AG09319 (cell line): ENCODE data around the gene INVS.
"Not testable (repeated sequence)": the region's sequence is repeated elsewhere in the genome, so short reads cannot be mapped to it uniquely, and the experiment has no call there.

Source experiments
- DNase-seq: peaks from one replicate; pipeline ENCODE4 v3.0.0-alpha.2; 2010; ENCODE audit warnings: low read depth; ENCODE audit errors: extremely low read depth
- CTCF ChIP-seq: IDR thresholded peaks from 2 replicates; pipeline ENCODE4 v1.5.1; 2011; ENCODE audit warnings: low read depth, mild to moderate bottlenecking, inconsistent platforms, low read length, moderate library complexity

The INVS gene

DNA sequence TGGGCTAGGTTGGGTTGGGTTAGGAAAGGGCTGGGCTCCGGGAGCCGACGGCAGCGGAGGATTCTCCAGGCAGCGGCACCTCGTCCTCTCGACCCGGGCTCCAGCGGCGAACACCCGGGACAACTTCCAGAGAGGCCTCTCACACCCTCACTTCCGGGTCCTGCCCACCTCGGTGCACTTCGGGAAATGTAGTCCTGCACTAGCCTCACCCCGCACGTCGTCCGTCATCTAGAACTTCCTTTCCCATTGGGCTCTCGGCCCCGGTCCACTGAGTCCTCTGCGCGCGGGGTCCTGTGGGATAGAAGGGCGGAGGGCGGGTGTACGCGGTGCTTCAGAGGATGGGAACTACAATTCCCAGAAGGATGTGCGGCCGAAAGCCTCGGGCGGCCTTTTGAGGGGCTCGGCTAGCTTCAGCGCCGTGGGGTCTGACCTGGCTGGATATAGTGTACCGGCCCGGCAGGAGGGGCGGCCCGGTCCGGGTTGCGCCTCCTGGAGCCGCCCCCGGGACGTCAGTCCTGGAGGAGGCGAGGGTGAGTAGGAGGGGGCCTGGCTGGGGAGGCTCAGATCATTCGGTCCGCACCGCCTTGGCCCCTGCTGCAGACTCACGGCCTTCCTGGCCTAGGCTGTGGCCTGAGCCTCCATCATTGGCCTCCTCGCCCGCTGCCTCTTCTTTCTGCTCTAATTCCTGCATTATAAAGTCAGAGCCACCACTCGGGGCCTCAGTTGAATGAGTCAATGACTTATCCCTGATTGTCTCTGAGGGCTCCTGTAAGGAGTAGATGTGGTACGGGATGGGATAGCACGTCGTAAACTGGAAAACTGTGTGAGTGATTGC is at the start of gene INVS, which contains the start of gene ERP44:
Gene INVS, plus strand, starts transcription at position 357 of the 835 bp plus-strand sequence. CDS start 5,279 bp downstream, outside the sequence.
Gene ERP44, minus strand, starts transcription at position 114 of the 835 bp plus-strand sequence. CDS start 160 bp downstream, outside the sequence.
- TF ChIP-seq CTCF = no peak
- DNase-seq = peak; percentile 96

DNA sequence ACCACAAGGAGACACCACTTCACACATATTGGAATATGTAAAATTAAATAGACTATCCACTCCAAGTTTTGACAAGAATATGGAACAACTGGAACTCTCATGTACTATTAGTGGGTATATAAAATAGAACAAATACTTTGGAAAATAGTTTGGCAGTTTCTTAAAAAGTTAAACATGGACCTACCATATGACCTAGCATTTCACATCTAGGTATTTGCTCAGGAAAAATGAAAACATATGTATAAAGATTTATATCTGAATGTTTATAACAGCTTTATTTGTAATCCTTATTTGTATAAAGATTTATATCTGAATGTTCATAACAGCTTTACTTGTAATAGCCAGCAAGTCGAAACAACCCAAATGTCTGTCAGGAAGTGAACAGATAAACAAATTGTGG is 49.5 kb upstream of the INVS start:
- TF ChIP-seq CTCF = no peak
- no peak for DNase-seq

DNA sequence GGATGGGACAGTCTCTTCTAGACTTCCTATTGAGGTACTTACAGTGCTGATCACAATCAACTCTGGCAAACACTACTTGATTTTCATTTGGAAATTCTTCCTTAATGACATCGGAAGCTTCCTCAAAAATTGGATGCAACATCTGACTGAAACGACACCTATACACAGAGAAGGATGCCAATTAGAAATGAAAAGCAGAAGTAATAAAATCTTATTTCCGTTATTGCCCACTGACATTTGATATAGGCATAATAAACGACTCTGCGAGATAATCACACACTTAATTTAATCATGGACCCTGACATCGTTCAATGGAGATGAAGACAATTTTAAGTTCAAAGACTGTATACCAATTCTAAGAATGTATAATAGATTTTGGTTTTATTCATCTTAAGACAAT is 46.7 kb upstream of the INVS start:
- no peak for TF ChIP-seq CTCF
- DNase-seq = no peak

DNA sequence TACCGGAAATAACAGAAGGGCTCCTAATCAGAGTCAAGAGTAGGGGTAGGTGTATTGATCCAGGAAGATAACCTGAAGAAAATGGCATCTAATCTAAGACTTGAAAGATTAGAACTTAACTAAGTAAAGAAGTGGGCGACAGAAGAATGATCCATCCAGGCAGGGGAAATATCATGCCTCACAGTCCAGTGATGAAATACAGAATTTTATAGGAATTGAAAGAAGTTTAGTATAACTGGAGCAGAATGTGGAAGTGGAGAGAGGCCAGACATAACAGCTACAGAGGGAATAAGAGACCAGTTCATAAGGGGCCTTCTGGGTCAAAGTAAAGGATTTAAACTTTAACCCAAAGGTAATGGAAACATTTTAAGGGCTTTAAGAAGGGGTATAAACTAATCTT is 42.5 kb upstream of the INVS start:
- DNase-seq = no peak
- no peak for TF ChIP-seq CTCF

- no peak for TF ChIP-seq CTCF
These were observed 41.4 kb upstream of the INVS start for GRCh38 chr9:100057624-100058023.

DNA sequence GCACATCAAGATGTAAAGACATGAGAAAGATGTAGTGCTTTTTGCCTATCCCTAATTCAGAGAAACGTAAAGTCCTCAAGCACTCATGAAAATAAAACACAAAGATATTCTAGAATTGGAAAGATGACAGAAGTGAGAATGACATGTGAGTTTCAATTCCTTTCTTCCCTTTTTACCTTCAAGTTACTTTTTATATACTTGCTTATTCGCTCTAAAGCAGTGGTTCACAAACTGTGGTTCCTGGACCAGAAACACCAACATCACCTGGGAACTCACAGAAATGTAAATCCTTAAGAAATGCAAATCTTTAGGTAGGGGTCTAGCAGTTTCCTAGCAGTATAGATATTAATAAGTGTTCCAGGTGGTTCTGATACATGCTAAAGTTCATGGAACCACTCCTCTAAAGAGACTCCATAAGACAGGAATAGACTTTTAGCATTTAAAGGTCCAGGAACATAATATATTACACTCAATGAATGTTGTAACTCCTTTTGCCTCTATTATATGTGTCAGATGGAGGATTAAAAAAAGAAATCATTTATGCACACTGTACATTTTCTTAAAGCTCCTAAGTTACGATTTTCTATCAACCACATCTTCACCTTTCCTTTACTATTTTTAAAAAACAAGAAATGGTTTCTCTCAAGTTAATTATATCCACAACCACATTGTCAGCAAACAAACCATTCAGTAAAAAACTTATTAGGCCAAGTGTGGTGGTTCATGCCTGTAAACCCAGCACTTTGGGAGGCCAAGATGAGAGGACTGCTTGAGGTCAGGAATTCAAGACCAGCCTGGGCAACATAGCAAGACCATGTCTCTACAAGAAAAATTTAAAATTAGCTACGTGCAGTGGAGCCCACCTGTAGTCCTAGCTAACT is 40.1 kb upstream of the INVS start:
- DNase-seq = no peak
- no peak for TF ChIP-seq CTCF

More at GRCh38 chr9:100057624-100058023, 41.4 kb upstream of the INVS start:
- DNase-seq = no peak

GRCh38 chr9:100062683-100063082 is 36.4 kb upstream of the INVS start:
- DNase-seq = not testable (repeated sequence)
